Sigmoid colon (tissue), 3 donors: ENCODE measurements around the gene ELMO3.

Source experiments
- CTCF ChIP-seq, 4 experiments: fragments of 450-650 bp in 3 of 4; fragments of 200-600 bp in 1 of 4; IDR thresholded peaks; one replicate each; pipeline ENCODE4 v1.5.1; 2016 to 2019; ENCODE audit warnings: antibody characterized with exemption in 4 of 4, mild to moderate bottlenecking in 3 of 4, moderate library complexity in 2 of 4
- POLR2A ChIP-seq, 2 donors: fragments of 450-650 bp; IDR thresholded peaks; one replicate each; pipeline ENCODE4 v1.6.1; 2016; ENCODE audit warnings: antibody characterized with exemption in 2 of 2, mild to moderate bottlenecking in 2 of 2, moderate library complexity in 2 of 2

- TF ChIP-seq CTCF (IDR thresholded peaks at IDR 0.05) (no peak), POLR2A (IDR thresholded peaks at IDR 0.05) (no peak)
Observed at GRCh38 chr16:67167588-67167987, 31.3 kb upstream of the ELMO3 start.
